ENCODE measurements around the gene RPUSD4.

- no peak for TF ChIP-seq CTCF (IDR thresholded peaks at IDR 0.05)
- TF ChIP-seq POLR2A (IDR thresholded peaks at IDR 0.05) = no peak
These were observed 8.1 kb upstream of the RPUSD4 start for GRCh38 chr11:126219547-126219946.
